ENCODE measurements around the gene NARF. TPM values are rescaled to one million over a fixed set of nuclear protein-coding genes. Genes with fewer than 3 reads are reported as not detected.

Gene NARF
- total RNA-seq, 2 experiments from 2014 or later, result 101 to 110 TPM

DNA sequence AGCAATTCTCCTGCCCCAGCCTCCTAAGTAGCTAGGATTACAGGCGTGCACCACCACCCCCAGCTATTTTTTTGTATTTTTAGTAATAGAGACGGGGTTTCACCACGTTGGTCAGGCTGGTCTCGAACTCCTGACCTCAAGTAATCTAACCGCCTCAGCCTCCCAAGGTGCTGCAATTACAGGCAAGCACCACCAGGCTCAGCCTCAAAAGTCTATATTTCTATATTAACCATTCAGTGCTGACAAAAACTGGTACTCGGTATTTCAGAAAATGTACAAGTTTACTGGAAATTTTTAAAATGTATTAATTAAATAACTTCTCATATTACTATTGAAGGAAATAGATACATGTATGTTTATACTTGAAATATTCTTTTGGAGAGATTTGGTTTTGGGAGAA lies 41.8 kb upstream of the NARF start:
- intact Hi-C loops (cut with micrococcal nuclease), result loop anchor here (10.0 kb wide), 1 partner anchor 382 kb away; the partner anchor contains the start of genes DCXR and RAC3
- Mint-ChIP-seq H3K27me3 (no peaks in the 10 kb centered on the region), H3K9me3 (no peaks in the 10 kb centered on the region), H3K36me3 (peaks cover 10% of the 10 kb centered on the region), H3K4me3 (no peak overlapping the region), H3K4me1 (ENCODE audit: low read depth) (peaks cover 29% of the 10 kb centered on the region), H3K27ac (no peak overlapping the region)
- peak; percentile 32 for DNase-seq
- POLR2A ChIA-PET, result no interaction called here
- CTCF ChIA-PET, result interaction anchor here (0.9 to 1.9 kb wide), 5 partner anchors 59 to 181 kb away, joined by 3 to 8 read pairs (median 4); no protein-coding TSS in a partner anchor

DNA sequence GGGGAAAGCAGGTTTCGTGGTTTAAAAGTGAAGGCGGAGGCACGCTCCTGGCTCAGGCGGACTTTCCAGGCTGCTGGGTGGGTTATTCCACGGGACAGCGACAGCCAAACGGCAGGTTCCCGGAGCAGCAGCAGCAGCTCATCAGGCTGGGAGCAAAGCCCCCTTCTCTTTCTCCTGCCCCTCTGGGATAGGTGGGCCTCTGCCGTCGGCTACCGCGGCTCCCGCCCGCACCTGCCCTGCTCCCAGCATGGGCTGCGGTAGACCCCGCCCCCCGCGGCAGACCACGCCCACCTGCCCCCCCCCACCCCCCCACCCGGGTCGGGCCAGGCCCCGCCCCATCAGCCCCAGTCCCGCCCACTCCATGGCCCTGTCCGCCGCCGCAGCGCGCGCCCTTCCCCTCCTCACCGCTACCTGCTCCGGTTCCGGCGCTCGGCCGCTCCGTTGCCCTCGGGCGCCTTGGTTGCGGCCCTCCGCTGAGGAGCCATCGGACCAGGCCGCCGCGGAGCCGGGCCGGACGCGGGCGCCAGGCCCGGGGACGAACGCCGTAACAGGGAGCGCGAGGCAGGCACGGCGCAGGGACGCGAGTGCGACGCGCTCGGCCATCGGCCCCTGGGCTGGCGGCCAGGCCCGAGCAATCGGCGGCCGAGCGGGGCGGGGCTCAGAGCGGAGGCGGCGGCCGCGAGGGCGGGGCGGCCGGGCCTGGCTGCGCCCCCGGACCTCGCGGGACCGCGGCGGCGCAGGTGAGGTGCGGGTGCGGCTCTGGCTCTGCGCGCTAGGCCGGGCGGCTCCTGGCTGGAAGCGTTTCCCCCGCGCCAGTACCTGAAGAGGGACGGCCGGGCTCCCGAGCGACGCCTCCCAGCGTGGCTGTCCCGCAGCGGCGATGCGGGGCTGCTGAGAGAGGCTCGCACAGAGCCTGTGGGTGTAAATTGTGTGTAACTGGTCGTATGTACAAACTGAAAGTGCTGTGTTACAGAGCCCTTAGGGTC lies 40.2 kb upstream of the NARF start, which contains the start of the genes HEXD and OGFOD3:
TSS of gene HEXD (plus strand) at position 347 of the 986 bp plus-strand sequence. CDS start 1,453 bp downstream, outside the sequence.
TSS of gene OGFOD3 (minus strand) at position 586 of the 986 bp plus-strand sequence. CDS start at position 485, 101 bp downstream.
- Mint-ChIP-seq H3K36me3 (peaks cover 13% of the 10 kb centered on the region), H3K4me3 (peak within 1 kb of the TSS; percentile 79), H3K27ac (peak within 1 kb of the TSS; percentile 78), H3K4me1 (ENCODE audit: low read depth) (peaks cover 29% of the 10 kb centered on the region), H3K27me3 (no peaks in the 10 kb centered on the region), H3K9me3 (no peaks in the 10 kb centered on the region)
- ChIA-PET POLR2A (interaction anchor here (1.0 to 1.9 kb wide), 2 partner anchors 31 to 120 kb away, joined by 4 to 7 read pairs; no protein-coding TSS in a partner anchor), CTCF (interaction anchor here (1.1 to 2.2 kb wide), 4 partner anchors 67 to 182 kb away, joined by 4 to 8 read pairs (median 6); no protein-coding TSS in a partner anchor)
- peak; percentile 87 for DNase-seq
- intact Hi-C loops (cut with micrococcal nuclease), result loop anchor here (1.0 to 10.0 kb wide), 4 partner anchors 31 to 383 kb away; partner anchors contain the start of genes DCXR, NARF and RAC3

DNA sequence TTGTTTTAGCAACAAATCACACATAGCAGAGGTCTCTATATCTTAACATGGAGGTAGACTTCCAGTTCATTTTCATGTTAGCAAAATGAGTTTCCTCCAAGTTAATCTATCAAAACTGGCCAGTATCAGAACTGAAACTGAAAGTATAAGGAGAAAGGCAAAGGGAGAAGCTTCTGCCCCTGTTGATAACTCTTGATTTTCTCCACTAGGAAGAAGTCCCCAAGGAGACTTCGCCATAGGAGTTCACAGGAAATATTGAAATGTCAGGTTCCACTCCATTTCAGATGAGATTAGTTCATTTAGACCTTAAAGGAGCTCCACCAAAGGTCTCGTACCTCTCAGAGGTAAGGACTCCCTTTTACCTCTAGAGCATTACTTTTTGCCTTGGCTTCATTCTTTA lies 39.0 kb upstream of the NARF start:
- H3K36me3 Mint-ChIP-seq, result peaks cover 11% of the 10 kb centered on the region
- ChIA-PET POLR2A (interaction anchor here (0.6 to 1.9 kb wide), 3 partner anchors 30 to 124 kb away, joined by 3 to 7 read pairs (median 4); no protein-coding TSS in a partner anchor), CTCF (interaction anchor here (0.9 to 1.0 kb wide), 2 partner anchors 68 to 134 kb away, joined by 3 read pairs; no protein-coding TSS in a partner anchor)
- peak overlapping the region; percentile 79 for H3K4me3 Mint-ChIP-seq
- no peak for DNase-seq
- H3K27ac Mint-ChIP-seq, result peak overlapping the region; percentile 78
- H3K9me3 Mint-ChIP-seq, result no peaks in the 10 kb centered on the region
- H3K27me3 Mint-ChIP-seq, result no peaks in the 10 kb centered on the region
- H3K4me1 Mint-ChIP-seq (ENCODE audit: low read depth), result peaks cover 25% of the 10 kb centered on the region
- intact Hi-C loops (cut with micrococcal nuclease), result loop anchor here (2.0 to 10.0 kb wide), 2 partner anchors 181 to 385 kb away; partner anchors contain the start of genes DCXR and RAC3

DNA sequence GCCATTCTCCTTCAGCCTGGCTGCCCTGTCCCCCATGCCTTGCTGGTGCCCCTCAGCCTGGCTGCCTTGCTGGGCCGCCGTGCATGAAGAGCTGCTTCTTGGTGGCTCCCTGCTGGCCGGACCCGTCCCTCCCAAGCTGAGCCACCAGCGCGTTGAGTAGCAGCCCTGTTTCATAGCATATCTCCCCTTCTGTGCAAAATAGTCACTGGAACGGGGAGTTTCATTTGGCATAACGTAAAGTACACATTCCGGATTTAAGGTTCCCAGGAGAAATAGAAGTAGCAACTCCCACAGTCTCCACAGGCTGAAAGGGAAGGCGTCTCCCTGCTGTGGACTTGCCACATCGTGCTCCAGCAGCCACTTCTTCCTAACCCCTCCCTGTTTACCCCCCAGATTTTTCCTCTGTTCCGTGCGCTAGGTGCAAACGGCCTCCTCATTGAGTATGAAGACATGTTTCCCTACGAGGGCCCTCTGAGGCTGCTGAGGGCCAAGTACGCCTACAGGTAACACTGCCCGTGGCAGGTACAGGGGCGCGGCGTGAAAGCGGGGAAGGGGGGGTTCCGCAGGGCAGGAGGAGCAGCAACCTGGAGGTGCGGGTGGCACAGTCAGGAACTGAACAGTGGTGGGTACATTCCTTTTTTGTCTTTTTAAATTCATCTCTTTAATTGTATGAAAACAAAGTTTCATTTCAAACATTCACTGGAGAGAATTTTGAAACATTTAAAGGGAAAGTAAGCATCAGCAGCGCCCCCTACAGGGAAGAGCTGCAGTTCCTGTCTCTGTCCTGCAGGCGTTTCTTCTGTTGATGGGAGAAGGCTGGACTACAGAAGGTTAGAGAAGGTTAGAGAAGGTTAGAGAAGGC lies 34.3 kb upstream of the NARF start:
- Mint-ChIP-seq H3K4me3 (no peak overlapping the region), H3K27ac (no peak overlapping the region), H3K9me3 (no peaks in the 10 kb centered on the region), H3K27me3 (no peaks in the 10 kb centered on the region), H3K4me1 (ENCODE audit: low read depth) (peaks cover 11% of the 10 kb centered on the region), H3K36me3 (peaks cover 11% of the 10 kb centered on the region)
- peak; percentile 77 for DNase-seq
- CTCF ChIA-PET, result interaction anchor here (0.6 to 1.5 kb wide), 20 partner anchors 9 to 304 kb away, joined by 3 to 9 read pairs (median 4); no protein-coding TSS in a partner anchor
- POLR2A ChIA-PET, result no interaction called here
- intact Hi-C loops (cut with micrococcal nuclease), result no loop called here

DNA sequence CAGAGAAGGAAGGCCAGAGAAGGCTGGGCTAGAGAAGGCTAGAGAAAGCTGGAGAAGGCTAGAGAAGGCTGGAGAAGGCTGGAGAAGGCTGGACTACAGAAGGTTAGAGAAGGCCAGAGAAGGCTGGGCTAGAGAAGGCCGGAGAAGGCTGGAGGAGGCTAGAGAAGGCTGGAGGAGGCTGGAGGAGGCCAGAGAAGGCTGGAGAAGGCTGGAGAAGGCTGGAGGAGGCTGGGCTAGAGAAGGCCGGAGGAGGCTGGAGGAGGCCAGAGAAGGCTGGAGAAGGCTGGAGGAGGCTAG lies 33.7 kb upstream of the NARF start:
- Mint-ChIP-seq H3K4me1 (ENCODE audit: low read depth) (peaks cover 10% of the 10 kb centered on the region), H3K27me3 (no peaks in the 10 kb centered on the region), H3K27ac (no peak overlapping the region), H3K36me3 (peaks cover 10% of the 10 kb centered on the region), H3K9me3 (no peaks in the 10 kb centered on the region), H3K4me3 (no peak overlapping the region)
- intact Hi-C loops (cut with micrococcal nuclease), result no loop called here
- ChIA-PET POLR2A (interaction anchor here (0.8 kb wide), 1 partner anchor 157 kb away, joined by 3 read pairs; no protein-coding TSS in a partner anchor), CTCF (interaction anchor here (0.6 to 1.5 kb wide), 19 partner anchors 10 to 305 kb away, joined by 3 to 9 read pairs (median 3); no protein-coding TSS in a partner anchor)
- DNase-seq, result no peak

DNA sequence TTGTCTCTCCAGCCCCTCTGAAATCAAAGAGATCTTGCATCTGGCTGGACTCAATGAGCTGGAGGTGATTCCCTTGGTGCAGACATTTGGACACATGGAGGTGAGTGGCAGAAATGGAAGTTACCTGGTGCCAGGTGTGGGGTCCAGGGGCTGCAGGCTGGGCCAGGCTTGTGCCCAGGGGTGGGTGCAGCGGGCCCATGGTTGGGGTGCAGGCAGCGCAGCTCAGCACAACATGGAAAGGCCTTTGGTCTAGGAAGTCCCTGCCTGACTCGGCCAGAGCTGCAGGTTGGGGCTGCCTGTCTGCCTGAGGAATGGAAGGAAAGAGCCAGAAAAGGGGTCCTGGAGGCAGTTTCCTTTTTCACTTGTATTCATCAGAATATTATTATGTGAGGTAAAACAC lies 30.0 kb upstream of the NARF start:
- Mint-ChIP-seq H3K27ac (no peak overlapping the region), H3K27me3 (no peaks in the 10 kb centered on the region), H3K4me1 (ENCODE audit: low read depth) (peaks cover 8% of the 10 kb centered on the region), H3K36me3 (no peaks in the 10 kb centered on the region), H3K4me3 (no peak overlapping the region), H3K9me3 (no peaks in the 10 kb centered on the region)
- ChIA-PET POLR2A (no interaction called here), CTCF (no interaction called here)
- intact Hi-C loops (cut with micrococcal nuclease), result no loop called here
- DNase-seq, result no peak

DNA sequence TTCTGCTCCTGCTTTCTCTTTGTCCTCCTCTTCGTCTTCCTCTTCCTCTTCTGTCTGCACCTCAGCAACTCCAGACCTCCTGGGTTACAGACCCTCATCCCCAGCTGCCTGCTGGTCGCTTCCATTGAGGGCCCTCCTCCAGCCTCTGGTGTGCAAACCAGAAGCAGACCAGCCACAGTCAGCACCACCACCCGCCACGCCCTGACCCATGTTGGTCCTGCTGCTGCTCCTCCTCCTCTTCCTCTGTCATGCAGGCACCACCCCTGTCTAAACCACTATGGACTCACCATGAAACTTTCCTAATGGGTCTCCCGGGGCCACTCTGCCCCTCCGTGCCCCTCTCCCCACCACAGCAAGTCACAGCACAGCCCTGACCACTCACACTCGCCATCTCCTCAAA lies 28.7 kb upstream of the NARF start:
- intact Hi-C loops (cut with micrococcal nuclease), result no loop called here
- Mint-ChIP-seq H3K4me1 (ENCODE audit: low read depth) (peaks cover 13% of the 10 kb centered on the region), H3K36me3 (peaks cover 1% of the 10 kb centered on the region), H3K27me3 (no peaks in the 10 kb centered on the region), H3K27ac (no peak overlapping the region), H3K4me3 (no peak overlapping the region), H3K9me3 (no peaks in the 10 kb centered on the region)
- no peak for DNase-seq
- ChIA-PET POLR2A (no interaction called here), CTCF (no interaction called here)

DNA sequence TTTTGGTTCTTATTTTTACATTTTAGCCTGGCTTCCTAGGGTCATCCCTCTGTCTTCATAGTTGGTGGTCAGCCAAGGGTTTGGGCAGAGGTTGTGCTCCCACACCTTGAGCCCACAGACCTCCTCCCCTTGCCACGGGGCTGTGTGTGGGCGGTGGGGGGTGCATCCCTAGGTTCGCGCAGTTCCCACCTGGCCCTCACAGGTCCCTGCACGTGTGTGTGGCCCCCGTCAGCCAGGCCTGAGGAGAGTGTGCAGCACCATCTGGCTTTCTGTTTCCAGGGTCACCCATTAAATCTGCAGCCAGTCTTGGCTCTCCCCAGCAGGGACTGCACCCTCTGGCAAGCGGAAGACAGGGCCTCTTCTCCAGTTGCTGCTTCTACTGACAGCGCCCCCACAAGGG lies 26.5 kb upstream of the NARF start:
- Mint-ChIP-seq H3K9me3 (no peaks in the 10 kb centered on the region), H3K4me3 (no peak overlapping the region), H3K4me1 (ENCODE audit: low read depth) (peaks cover 13% of the 10 kb centered on the region), H3K27ac (no peak overlapping the region), H3K36me3 (peaks cover 1% of the 10 kb centered on the region), H3K27me3 (no peaks in the 10 kb centered on the region)
- ChIA-PET CTCF (interaction anchor here (0.7 kb wide), 1 partner anchor 14 kb away, joined by 3 read pairs; no protein-coding TSS in a partner anchor), POLR2A (interaction anchor here (0.6 kb wide), 1 partner anchor 24 kb away, joined by 6 read pairs; no protein-coding TSS in a partner anchor)
- intact Hi-C loops (cut with micrococcal nuclease), result no loop called here
- no peak for DNase-seq

DNA sequence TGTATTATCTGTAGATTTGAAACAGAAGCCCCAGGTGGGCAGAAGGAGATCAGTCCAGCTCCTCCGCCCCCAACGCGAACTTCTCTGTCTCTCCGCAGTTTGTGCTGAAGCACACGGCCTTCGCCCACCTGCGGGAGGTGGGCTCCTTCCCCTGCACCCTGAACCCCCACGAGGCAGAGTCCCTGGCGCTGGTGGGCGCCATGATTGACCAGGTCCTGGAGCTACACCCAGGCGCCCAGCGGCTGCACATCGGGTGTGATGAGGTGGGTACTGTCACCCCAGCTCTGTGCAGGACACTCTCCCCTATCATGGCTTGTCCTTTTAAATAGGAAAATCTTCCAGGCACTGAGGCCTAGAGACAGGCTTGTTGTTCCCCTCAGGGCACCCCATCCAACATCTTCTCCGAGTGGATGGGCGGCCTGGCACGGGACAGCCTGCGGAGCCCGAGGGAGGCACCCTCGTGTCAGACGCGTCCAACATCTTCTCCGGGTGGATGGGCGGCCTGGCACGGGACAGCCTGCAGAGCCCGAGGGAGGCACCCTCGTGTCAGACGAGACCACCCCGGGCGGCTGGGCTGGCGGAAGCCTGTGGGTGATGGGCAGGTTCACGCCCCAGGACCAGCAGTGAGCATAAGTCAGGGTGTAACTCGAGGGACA lies 24.9 kb upstream of the NARF start:
- H3K4me1 Mint-ChIP-seq (ENCODE audit: low read depth), result peaks cover 13% of the 10 kb centered on the region
- no peak for DNase-seq
- ChIA-PET CTCF (no interaction called here), POLR2A (no interaction called here)
- H3K27me3 Mint-ChIP-seq, result no peaks in the 10 kb centered on the region
- intact Hi-C loops (cut with micrococcal nuclease), result no loop called here
- peaks cover 1% of the 10 kb centered on the region for H3K36me3 Mint-ChIP-seq
- no peak overlapping the region for H3K4me3 Mint-ChIP-seq
- H3K9me3 Mint-ChIP-seq, result no peaks in the 10 kb centered on the region
- no peak overlapping the region for H3K27ac Mint-ChIP-seq

DNA sequence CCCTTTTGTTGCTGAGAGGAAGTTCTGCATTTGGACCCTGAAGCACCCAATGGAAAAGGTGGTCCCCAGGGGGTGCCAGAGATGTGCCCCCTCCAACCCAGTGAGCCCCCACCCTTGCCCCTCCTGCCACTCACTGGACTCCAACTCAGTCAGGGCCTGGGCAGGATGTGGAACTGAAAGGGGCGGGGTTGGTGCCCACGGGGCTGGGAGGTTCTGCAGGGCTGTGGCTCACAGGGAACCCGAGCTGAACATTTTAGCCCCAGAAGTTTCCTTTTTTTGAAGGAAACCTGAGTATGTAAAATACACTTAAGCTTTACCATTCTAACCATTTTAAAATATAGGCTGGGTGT lies 24.4 kb upstream of the NARF start:
- ChIA-PET CTCF (no interaction called here), POLR2A (no interaction called here)
- Mint-ChIP-seq H3K36me3 (peaks cover 1% of the 10 kb centered on the region), H3K27me3 (no peaks in the 10 kb centered on the region), H3K27ac (no peak overlapping the region), H3K9me3 (no peaks in the 10 kb centered on the region), H3K4me1 (ENCODE audit: low read depth) (peaks cover 12% of the 10 kb centered on the region), H3K4me3 (no peak overlapping the region)
- intact Hi-C loops (cut with micrococcal nuclease), result no loop called here
- peak; percentile 56 for DNase-seq

DNA sequence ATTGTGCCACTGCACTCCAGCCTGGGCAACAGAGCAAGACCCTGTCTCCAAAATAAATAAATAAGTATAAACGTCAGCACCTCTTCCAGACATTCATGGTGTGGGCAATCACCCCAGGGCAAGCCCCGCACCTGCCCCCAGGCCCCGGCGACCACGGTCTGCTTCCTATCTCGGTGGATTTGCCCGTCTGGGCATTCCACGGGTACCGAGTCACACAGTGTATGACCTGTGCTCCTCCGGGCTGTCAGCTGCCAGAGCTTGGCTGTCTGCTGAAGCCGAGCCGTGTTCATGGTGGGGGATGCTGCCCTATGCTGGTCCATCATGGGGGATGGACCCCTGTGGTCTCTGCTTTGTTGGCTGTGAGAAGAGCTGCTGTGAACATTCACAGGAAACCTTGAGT lies 23.4 kb upstream of the NARF start:
- Mint-ChIP-seq H3K36me3 (peaks cover 3% of the 10 kb centered on the region), H3K27ac (no peak overlapping the region), H3K9me3 (no peaks in the 10 kb centered on the region), H3K4me3 (no peak overlapping the region), H3K4me1 (ENCODE audit: low read depth) (peaks cover 5% of the 10 kb centered on the region), H3K27me3 (no peaks in the 10 kb centered on the region)
- intact Hi-C loops (cut with micrococcal nuclease), result no loop called here
- ChIA-PET CTCF (no interaction called here), POLR2A (no interaction called here)
- DNase-seq, result no peak

All from activated CD4-positive, alpha-beta memory T cell treated with anti-CD3 and anti-CD28 coated beads for 36 hours (primary cell).